Gastroesophageal sphincter (tissue), 4 donors: ENCODE results near the gene NEMP2. TPM values are rescaled to one million over a fixed set of nuclear protein-coding genes. Genes with fewer than 3 reads are reported as not detected.

Experiments
- ATAC-seq: fragments of 150-250 bp; one replicate; pipeline ENCODE4 v1.9.1; 2016; ENCODE audit warnings: mild to moderate bottlenecking, moderate library complexity
- H3K27ac ChIP-seq, 4 donors: fragments of 200-600 bp; sonication (generic) in 3 of 4; 1 replicate in 3 of 4; 2 replicates in 1 of 4; pipeline ENCODE4 v1.5.1; 2016 to 2019
- H3K27me3 ChIP-seq: fragments of 200-600 bp; sonication (generic); one replicate; pipeline ENCODE4 v1.5.1; 2019
- H3K36me3 ChIP-seq, 2 donors: fragments of 200-600 bp; sonication (generic); one replicate each; pipeline ENCODE4 v1.5.1; 2019; ENCODE audit warnings: control low read depth in 1 of 2
- H3K4me1 ChIP-seq, 3 donors: fragments of 200-600 bp; sonication (generic); 1 replicate in 2 of 3; 2 replicates in 1 of 3; pipeline ENCODE4 v1.5.1; 2016 to 2019; ENCODE audit warnings: control low read depth in 2 of 3
- H3K4me3 ChIP-seq, 2 donors: fragments of 200-600 bp; sonication (generic); one replicate each; pipeline ENCODE4 v1.5.1; 2019; ENCODE audit warnings: mild to moderate bottlenecking in 1 of 2, moderate library complexity in 1 of 2
- H3K9me3 ChIP-seq, 3 donors: fragments of 200-600 bp; sonication (generic); one replicate each; pipeline ENCODE4 v1.5.1; 2017 to 2019; ENCODE audit warnings: control low read depth in 2 of 3
- CTCF ChIP-seq, 4 experiments: fragments of 200-600 bp in 2 of 4; fragments of 450-650 bp in 2 of 4; sonication (generic) in 1 of 4; IDR thresholded peaks; one replicate each; pipeline ENCODE4 v1.5.1; 2017 to 2019; ENCODE audit warnings: antibody characterized with exemption in 4 of 4, mild to moderate bottlenecking in 2 of 4, moderate library complexity in 2 of 4
- EP300 ChIP-seq: sonication (generic); formaldehyde crosslinking; IDR thresholded peaks from one replicate; pipeline ENCODE4 v1.6.1; 2017; ENCODE audit warnings: antibody characterized with exemption, mild to moderate bottlenecking
- POLR2A ChIP-seq, 2 donors: fragments of 450-650 bp; IDR thresholded peaks; one replicate each; pipeline ENCODE4 v1.6.1; 2017; ENCODE audit warnings: antibody characterized with exemption in 2 of 2, mild to moderate bottlenecking in 2 of 2, moderate library complexity in 1 of 2
- POLR2AphosphoS5 ChIP-seq: sonication (generic); formaldehyde crosslinking; IDR thresholded peaks from one replicate; pipeline ENCODE4 v1.6.1; 2017; ENCODE audit warnings: antibody characterized with exemption
- WGBS, 2 donors: methylation state at CpG; one replicate each; pipeline ENCODE4 v1.1.5; 2018; ENCODE audit warnings: low coverage in 1 of 2; 5-methylcytosine and 5-hydroxymethylcytosine counted together
- total RNA-seq, 4 donors: library from RNA; depleted of rRNA; stranded (reverse); fragments of >200 nt; gene quantifications; one replicate each; pipeline ENCODE4 v1.1.0, GENCODE V29; 2016

Gene NEMP2
- total RNA-seq, 4 donors from 2014 or later = 0.94 to 5.3 (median 3.5) TPM

- H3K4me1 ChIP-seq = peaks cover 19 to 46% (median 25%) of the 10 kb centered on the region in 3 donors
- no peak overlapping the region for H3K4me3 ChIP-seq
- ATAC-seq = no peak
- no peaks in the 10 kb centered on the region for H3K36me3 ChIP-seq
- no peaks in the 10 kb centered on the region for H3K27me3 ChIP-seq
- no peaks in the 10 kb centered on the region for H3K9me3 ChIP-seq
- WGBS, 2 donors = 74 to 78% methylated on average over 2 of the region's 2 CpGs
- TF ChIP-seq CTCF (IDR thresholded peaks at IDR 0.05) (no peak), POLR2A (IDR thresholded peaks at IDR 0.05) (no peak), EP300 (no peak), POLR2AphosphoS5 (no peak)
- no peak overlapping the region for H3K27ac ChIP-seq
Measured at GRCh38 chr2:190465060-190465459, 69.5 kb downstream of the NEMP2 start.

GRCh38 chr2:190462611-190463010 lies 71.9 kb downstream of the NEMP2 start:
- H3K27ac ChIP-seq = no peak overlapping the region
- no peaks in the 10 kb centered on the region for H3K27me3 ChIP-seq
- TF ChIP-seq POLR2A (IDR thresholded peaks at IDR 0.05) (no peak), POLR2AphosphoS5 (no peak), EP300 (no peak), CTCF (IDR thresholded peaks at IDR 0.05) (no peak)
- no peak overlapping the region for H3K4me3 ChIP-seq
- no peak for ATAC-seq
- no peaks in the 10 kb centered on the region for H3K36me3 ChIP-seq
- WGBS, 2 donors = no CpG with 5 or more reads among the region's 1 CpG
- H3K9me3 ChIP-seq = no peaks in the 10 kb centered on the region
- peaks cover under 1 to 21% (median 13%) of the 10 kb centered on the region in 3 donors for H3K4me1 ChIP-seq

GRCh38 chr2:190462181-190462580 lies 72.3 kb downstream of the NEMP2 start:
- Histone ChIP-seq H3K27me3 (no peaks in the 10 kb centered on the region), H3K36me3 (no peaks in the 10 kb centered on the region), H3K27ac (no peak overlapping the region), H3K9me3 (no peaks in the 10 kb centered on the region), H3K4me3 (no peak overlapping the region), H3K4me1 (peaks cover 0 to 17% (median 10%) of the 10 kb centered on the region in 3 donors)
- 80 to 88% methylated on average over 1 of the region's 2 CpGs for WGBS, 2 donors
- no peak for ATAC-seq
- no peak for TF ChIP-seq POLR2AphosphoS5
- TF ChIP-seq CTCF (IDR thresholded peaks at IDR 0.05) = no peak
- TF ChIP-seq EP300 = no peak
- no peak for TF ChIP-seq POLR2A (IDR thresholded peaks at IDR 0.05)

GRCh38 chr2:190460487-190460886 lies 74.0 kb downstream of the NEMP2 start:
- Histone ChIP-seq H3K36me3 (peaks cover 0 to 6% of the 10 kb centered on the region in 2 donors), H3K4me1 (peaks cover 0 to 10% (median 0%) of the 10 kb centered on the region in 3 donors), H3K4me3 (no peak overlapping the region), H3K27ac (no peak overlapping the region), H3K27me3 (no peaks in the 10 kb centered on the region), H3K9me3 (no peaks in the 10 kb centered on the region)
- no peak for ATAC-seq
- 76 to 85% methylated on average over 3 to 5 of the region's 5 CpGs for WGBS, 2 donors
- no peak for TF ChIP-seq POLR2A (IDR thresholded peaks at IDR 0.05)
- no peak for TF ChIP-seq POLR2AphosphoS5
- TF ChIP-seq CTCF (IDR thresholded peaks at IDR 0.05) = no peak
- no peak for TF ChIP-seq EP300

GRCh38 chr2:190459881-190460280 lies 74.6 kb downstream of the NEMP2 start:
- Histone ChIP-seq H3K9me3 (no peaks in the 10 kb centered on the region), H3K36me3 (peaks cover 0 to 6% of the 10 kb centered on the region in 2 donors), H3K4me3 (no peak overlapping the region), H3K4me1 (peaks cover 0 to 10% (median 0%) of the 10 kb centered on the region in 3 donors), H3K27ac (no peak overlapping the region), H3K27me3 (no peaks in the 10 kb centered on the region)
- ATAC-seq = no peak
- 88 to 94% methylated on average over 1 of the region's 1 CpG for WGBS, 2 donors
- no peak for TF ChIP-seq EP300
- no peak for TF ChIP-seq POLR2AphosphoS5
- TF ChIP-seq POLR2A (IDR thresholded peaks at IDR 0.05) = no peak
- no peak for TF ChIP-seq CTCF (IDR thresholded peaks at IDR 0.05)
